HG02763 (cell line): ENCODE data around the gene DRC7.

Source experiments
- ATAC-seq: cut with Tn5 transposase; IDR thresholded peaks from one replicate; pipeline ENCODE4 v1.9.1; 2021; ENCODE audit warnings: mild to moderate bottlenecking, moderate library complexity; ENCODE audit not compliant: unreplicated experiment

DRC7 gene, protein sequence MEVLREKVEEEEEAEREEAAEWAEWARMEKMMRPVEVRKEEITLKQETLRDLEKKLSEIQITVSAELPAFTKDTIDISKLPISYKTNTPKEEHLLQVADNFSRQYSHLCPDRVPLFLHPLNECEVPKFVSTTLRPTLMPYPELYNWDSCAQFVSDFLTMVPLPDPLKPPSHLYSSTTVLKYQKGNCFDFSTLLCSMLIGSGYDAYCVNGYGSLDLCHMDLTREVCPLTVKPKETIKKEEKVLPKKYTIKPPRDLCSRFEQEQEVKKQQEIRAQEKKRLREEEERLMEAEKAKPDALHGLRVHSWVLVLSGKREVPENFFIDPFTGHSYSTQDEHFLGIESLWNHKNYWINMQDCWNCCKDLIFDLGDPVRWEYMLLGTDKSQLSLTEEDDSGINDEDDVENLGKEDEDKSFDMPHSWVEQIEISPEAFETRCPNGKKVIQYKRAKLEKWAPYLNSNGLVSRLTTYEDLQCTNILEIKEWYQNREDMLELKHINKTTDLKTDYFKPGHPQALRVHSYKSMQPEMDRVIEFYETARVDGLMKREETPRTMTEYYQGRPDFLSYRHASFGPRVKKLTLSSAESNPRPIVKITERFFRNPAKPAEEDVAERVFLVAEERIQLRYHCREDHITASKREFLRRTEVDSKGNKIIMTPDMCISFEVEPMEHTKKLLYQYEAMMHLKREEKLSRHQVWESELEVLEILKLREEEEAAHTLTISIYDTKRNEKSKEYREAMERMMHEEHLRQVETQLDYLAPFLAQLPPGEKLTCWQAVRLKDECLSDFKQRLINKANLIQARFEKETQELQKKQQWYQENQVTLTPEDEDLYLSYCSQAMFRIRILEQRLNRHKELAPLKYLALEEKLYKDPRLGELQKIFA

DNA sequence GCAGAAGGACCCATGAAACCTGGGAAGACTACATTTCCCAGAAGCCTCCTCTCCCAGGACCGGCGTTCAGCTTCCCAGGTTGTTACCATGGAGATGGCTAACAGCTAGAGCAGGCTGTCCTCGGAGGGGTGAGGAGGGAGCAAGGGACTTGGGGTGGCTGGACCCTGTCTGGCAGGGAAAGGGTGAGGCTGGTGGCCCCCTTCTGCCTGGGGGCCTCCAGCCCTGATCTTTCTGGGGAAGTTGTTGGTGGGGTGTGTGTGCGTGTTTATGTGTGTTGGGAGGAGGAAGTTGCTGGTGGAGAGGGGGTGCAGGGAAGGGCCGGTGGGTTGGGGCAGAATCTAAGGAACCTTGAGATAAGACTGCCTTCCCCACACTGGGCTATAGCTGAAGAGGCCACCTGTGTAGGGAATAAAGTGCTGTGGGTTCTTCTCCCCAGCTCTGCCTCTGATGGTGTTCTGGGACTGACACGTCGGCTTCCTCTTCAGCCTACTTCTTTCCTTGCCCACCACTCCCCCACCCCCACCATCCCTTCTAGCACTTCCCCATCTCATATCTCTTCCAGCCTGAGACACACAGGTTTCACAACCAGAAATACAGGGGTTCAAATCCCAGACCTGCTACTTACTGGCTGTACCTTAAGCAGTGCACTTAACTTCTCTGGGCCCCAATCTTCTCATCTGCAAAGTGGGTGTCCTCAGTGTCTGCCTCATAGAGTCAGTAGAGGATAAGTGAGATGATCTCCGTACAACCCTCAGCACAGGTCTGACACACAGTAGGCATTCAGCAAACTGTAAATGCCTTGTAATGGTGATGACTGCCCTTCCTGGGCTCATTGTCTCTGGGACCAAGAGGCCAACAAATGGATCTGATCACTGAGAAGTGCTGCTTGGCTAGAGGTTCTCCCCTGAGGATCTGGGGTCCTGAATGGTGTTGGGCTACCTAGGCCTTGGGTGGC is at the start of gene DRC7:
Gene DRC7, plus strand, starts transcription at position 82 of the 955 bp plus-strand sequence. CDS start 3,144 bp downstream, outside the sequence.
- no peak for ATAC-seq

DNA sequence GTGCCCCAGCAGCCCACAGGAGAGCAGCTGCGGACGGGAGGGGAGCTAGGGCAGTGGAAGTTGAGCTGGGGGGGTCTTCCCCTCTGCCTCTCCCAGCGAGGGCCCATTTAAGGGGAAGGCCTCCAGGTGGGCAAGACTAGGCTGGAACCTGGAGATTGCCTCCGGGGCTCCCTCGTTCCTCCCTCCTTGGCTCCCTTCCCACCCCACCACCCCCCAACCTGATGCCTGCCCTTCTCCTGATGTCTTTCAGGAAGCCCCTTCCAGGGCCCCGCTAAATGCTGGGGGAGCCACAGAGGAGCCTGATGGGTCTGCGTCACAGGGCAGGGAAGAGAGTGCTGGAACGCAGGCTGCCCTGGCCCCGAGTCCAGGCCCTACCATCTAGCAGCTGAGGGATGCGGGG is 49.4 kb upstream of the DRC7 start:
- ATAC-seq, result no peak

DNA sequence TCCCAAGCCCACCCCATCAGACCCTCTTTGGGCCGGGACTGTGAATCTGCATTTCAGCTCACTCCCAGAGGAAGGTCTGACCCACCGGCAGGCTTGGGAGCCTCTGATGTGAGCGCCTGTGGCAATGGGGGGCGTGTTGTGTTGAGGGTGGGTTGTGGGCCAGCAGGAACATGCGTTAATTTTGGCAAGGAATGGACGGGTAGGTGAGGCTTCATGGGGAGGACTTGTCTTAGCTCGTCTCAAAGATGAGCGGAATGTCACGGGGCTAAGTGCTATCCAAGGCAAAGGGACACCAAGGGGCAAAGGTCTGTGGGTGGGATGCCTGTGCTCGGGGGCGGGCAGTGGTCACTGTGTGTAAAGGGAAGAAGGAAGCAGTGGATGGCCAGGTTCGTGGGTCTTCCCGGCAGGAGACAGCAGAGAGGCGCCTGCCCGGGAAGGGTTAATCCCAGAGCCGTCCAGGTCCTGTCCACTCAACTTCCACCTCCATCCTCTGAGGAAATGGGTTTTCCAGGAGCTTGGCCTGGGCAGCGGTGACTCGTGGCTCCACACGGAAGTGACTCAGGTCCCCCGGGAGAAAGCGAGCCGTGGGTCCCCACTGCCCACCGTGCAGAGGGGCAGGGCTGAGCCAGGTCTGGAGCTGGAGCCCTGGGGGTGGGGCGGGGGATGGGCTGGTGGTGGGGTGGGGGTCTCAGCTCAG is 48.8 kb upstream of the DRC7 start:
- no peak for ATAC-seq

DNA sequence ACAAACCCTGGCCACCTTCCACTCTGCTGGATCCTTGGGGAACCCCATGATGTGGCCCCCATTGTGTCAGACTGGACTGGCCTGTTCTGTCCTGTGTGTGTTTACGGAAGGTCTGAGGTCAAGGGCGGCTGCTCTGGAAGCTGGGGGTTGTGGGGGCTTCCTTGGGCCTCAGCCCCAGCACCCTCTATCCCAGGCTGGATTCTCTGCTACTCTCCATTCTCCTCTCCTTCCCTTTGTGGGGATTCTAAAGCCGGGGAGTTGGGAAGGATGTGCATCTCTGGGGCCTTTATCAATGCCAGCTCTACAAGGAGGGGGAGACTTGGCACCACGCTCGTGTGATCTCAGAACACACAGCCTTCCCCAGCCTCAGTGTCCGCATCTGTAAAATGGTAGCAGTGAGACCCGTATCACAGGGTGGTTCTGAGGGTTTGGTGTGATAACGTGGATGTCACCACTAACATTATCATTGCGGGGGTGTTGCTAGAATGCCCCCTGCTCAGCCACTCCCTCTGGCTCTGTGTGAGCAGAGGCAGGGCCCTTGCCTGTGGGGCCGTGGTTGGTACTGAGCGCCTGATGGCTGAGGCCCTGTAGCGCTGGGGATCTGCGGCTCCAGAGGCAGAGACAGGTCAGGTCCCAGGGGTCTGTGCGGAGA is 48.1 kb upstream of the DRC7 start:
- ATAC-seq, result no peak

DNA sequence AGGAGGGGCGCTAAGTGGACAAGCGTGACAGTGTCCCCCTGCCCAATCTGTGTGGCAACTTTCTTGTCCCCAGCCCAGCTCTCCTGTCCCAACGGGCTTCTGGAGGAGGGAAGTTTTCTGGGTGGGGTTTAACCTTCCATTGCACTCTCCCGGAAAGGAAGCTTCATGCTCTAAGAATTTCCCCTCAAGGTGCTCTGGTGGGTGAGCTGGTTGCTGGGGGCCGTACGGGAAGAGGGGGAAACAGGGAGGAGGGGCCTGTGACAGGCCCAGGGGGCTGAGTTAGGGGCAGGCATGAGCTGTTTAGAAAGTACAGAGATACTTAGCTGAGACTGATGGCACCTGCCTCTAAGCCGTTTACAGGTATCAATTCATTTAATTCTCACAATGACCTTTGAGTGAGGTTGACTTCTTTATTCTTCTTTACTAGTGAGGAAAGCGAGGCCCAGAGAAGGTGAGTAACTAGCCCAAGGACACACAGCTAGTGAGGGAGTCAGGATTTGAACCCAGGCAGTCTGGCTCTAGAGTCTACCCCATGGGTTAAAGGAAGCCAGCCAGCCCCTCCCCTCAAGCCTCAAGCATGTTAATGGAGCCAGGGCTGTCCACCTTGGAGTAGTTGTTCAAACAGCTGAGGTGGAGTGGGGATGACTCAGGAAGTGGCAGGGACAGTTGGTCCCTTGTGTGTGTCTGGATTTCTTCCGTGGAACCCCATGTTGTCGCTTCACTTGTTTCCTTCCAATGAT is 47.3 kb upstream of the DRC7 start:
- ATAC-seq, result no peak

DNA sequence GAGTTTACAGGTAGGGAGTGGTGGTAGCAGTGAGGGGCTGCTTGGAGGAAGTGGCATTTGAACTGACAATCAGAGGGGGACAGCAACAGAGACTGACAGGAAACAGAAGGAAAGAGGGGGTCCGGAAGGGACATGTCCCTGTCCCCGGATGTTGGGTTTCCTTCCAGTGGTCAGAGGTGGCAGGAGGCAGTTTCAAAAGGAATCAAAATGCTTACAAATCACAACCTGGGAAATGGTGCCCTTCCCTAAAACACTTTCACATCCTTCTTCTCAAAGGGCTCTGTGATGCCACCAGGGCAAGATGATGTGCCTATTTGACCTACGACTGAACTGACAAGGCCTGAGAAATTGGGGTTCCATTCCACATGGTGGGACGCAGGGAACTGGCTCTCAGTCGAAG is 46.5 kb upstream of the DRC7 start:
- ATAC-seq, result no peak

DNA sequence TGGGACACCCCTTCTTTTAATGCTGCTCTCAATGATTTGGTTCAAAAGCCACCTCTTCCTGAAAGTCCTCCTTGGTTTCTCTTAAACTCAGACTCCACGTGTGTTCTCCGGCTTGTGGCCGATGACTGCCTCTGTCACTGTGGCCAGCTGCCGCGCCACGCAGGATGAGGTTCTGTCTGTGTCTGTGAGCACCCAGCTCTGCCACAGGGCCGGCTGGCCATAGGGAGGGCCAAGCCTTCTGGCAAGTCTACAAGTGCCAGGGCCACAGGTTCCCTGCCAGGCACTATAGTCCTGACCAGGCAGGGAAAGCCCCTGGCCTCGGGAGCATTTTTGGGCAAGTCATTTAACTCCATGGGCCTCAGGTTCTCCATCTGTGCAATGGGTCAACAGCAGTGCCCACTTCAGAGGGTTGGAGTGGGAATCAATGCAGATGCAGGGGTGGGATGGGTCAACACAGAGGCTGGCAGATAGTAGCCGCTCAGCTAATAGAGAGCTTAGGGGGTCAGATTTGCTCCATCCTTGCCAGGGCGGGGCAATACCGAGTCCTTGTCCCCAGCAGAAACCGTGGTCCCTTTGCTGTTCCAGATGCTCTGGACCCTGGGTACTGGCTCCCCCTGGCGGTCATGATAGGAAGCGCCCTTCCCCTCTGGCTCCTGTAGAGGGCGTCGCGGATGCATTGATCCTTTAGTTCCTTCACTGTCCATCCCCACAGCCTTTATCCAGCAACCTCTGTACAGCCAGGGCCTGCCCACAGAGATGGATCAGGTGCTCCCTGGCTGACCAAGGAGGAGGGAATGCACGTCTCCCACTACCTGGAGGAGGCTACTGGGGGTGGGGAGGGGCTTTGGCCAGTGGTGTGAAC is 45.8 kb upstream of the DRC7 start:
- ATAC-seq, result no peak

DNA sequence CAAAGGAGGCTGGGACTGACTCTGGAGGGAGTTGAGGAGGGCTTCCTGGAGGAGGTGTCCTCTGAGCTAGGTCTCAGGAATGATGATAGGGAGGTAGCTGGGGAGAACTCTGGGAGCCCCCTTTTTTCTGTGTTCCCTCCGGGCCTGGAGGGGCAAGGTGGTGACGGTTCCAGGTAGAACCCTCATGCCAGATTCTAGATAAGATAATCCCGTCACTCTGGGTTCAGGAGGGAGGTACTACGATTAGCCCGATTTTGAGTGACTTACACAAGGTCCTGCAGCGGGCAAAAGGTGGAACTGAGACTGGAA is 45.2 kb upstream of the DRC7 start:
- ATAC-seq, result no peak

DNA sequence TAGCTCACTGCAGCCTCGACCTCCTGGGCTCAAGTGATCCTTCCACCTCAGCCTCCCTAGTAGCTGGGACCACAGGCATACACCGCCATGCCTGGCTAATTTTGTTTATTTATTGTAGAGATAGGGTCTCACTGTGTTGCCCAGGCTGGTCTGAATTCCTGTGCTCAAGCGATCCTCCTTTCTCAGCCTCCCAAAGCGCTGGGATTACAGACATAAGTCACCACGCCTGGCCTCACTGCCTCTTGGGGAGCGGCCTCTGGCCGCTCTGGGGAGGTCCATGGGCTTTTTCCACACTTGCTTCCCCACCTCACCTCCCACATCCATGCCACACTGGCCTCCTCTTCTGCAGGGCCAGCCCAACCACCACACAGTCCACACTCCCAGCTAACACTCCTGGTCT is 44.8 kb upstream of the DRC7 start:
- no peak for ATAC-seq

DNA sequence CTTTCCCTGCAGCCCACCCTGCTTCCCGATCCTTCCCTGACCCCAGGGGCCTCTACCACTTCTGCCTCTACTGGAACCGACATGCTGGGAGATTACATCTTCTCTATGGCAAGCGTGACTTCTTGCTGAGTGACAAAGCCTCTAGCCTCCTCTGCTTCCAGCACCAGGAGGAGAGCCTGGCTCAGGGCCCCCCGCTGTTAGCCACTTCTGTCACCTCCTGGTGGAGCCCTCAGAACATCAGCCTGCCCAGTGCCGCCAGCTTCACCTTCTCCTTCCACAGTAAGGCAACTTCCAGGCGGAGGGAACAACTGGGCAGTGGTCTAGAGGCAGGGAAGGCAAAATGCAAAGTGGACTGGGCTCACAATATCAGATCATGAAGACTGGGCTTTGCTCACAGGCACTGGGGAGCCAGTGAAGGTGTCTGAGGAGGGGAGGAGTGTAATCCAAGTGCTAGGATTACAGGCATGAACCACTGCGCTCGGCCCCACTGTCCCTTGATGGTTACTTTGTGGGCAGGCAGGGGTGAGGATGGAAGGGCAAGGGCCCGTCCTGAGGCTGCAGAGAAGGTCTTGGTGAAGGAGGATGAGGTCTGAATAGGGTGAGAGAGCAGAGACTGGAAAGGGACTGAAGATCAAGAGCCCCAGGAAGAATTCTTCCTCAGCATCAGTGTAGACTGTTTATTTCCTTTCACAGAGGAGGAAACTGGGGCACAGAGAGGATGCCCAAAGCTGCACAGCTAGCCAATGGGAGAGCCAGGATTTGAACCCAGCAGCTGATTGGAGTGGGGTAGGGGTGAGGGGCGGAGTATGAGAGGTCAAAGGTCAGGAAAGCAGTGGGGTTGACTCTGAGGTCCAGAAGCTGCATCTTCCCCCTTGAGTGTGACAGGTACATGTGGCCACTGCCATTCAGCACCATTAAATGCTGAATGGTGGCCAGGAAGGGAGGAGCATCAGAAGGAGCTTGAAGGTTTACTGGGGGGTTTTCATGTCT is 43.0 kb upstream of the DRC7 start:
- no peak for ATAC-seq

DNA sequence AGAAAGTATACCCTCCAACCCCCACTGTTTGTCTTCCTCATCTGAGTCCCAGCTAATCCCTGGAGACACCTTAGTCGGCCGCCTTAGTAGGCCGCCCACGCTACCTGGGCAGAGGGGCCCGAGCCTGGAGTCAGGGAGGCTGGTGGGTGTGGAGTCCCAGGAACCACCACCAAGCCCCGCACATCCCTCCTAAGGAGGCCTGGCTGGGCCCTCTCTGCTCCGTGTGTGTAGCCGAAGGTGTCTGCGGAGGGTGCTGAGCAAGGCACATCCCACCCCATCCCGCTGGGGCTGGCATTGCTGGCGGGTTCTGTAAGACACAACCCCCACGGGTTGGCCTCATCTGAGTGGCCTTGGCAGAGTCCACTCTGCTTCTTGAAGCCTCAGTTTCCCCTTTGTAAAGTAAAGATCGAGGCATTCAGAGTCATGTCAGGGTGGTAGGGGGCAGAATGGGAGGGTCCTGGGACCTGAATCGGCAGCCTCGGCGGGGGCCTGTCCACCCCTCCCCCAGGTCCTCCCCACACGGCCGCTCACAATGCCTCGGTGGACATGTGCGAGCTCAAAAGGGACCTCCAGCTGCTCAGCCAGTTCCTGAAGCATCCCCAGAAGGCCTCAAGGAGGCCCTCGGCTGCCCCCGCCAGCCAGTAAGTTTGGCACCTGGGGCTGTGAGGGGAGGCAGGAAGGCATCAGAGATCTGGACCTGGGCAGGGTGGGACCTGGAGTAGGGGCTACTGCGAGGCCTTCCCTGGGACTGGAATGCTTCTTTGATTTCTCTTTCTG is 41.7 kb upstream of the DRC7 start:
- ATAC-seq, result no peak

DNA sequence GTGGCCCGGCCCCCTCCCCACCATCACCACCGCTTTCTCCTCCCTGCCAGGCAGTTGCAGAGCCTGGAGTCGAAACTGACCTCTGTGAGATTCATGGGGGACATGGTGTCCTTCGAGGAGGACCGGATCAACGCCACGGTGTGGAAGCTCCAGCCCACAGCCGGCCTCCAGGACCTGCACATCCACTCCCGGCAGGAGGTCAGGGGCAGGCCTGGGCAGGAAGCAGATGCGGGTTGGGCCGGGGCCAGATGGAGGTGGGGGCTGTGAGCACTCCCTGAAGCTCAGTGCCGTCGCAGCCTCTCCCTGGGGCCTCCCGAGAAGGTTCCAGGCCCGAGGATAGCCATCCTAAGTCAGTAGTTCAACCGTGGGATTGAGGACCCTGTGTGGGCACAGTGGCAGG is 40.7 kb upstream of the DRC7 start:
- no peak for ATAC-seq

DNA sequence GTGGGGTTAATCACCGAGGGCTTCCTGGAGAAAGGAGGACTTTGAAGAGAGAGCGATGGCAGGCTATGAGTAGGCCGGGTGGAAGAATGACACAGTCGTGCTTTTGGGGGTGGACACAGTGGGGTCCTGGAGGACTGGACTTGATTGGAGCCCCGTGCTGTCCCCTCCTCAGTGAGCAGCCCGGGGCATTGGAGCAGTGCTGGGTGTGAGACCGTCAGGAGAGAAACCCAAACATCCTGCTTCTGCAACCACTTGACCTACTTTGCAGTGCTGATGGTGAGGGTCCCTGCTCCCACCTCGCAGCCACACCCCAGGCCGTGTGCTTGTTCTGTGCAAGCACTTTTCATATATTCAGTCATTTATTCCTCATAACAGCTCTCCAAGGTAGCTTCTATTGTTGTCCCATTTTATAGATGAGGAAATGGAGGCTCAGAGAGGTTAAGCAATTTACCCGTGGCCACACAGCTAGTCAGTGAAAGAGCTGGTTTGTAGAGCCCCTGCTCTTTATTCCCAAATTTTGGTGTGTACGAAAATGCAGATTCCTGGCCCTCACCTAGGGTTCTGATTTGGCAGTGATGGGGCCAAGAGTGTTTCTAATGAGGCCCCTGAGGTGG is 38.2 kb upstream of the DRC7 start:
- no peak for ATAC-seq

DNA sequence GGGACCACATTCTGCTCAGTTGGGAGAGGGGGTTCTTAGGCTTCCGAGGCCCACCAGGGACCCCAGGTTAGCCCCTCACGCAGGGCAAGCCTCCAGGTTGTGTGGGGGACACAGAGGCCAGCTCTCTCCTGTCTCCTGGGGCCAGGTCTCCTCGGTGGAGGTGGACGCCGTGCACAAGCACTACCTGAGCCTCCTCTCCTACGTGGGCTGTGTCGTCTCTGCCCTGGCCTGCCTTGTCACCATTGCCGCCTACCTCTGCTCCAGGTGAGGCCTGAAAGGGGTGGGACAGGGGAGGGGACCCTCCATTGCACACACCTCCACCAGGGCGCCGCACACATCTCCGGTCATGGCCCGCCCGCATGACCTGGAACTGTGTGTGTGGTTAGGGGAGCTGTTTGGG is 37.4 kb upstream of the DRC7 start:
- ATAC-seq, result no peak

DNA sequence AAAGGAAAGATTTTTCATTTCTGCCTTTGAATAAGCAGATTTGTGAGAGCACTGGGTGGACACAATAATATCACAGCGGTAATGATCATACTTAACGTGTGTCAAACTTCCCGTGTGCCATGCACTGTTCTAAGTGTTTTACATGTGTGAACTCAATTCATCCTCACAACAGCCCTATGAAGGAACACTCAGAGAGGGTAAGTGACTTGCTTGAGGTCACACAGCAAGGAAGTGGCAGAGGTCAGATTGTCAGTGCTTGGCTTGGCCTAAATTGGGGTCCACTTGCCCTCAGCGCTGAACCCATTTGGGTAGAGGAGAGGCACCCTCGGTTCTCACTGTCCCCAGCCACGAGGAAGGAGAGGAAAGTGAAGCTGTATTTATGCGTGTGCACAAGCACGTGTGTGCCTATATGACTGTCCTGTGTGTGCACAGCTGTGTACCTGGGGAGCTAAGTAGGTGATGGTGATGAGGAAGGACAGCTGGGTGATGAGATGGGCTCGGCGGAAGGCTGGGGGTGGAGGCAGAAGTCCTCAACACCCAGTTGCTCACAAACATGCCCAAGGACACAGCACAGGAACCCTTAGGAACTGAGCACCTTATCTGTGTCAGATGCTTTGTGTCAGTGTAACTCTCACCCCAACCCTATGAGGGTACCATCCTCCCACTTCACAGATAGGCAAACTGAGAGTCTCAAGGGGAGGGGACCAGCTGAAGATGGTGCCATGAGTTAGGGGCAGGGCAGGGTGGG is 36.3 kb upstream of the DRC7 start:
- no peak for ATAC-seq
